ENCODE results near the gene CDH9. TPM values are rescaled to one million over a fixed set of nuclear protein-coding genes. Genes with fewer than 3 reads are reported as not detected.

Gene CDH9, protein sequence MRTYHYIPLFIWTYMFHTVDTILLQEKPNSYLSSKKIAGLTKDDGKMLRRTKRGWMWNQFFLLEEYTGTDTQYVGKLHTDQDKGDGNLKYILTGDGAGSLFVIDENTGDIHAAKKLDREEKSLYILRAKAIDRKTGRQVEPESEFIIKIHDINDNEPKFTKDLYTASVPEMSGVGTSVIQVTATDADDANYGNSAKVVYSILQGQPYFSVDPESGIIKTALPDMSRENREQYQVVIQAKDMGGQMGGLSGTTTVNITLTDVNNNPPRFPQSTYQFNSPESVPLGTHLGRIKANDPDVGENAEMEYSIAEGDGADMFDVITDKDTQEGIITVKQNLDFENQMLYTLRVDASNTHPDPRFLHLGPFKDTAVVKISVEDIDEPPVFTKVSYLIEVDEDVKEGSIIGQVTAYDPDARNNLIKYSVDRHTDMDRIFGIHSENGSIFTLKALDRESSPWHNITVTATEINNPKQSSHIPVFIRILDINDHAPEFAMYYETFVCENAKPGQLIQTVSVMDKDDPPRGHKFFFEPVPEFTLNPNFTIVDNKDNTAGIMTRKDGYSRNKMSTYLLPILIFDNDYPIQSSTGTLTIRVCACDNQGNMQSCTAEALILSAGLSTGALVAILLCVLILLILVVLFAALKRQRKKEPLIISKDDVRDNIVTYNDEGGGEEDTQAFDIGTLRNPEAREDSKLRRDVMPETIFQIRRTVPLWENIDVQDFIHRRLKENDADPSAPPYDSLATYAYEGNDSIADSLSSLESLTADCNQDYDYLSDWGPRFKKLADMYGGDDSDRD
- polyA plus RNA-seq (2012; ENCODE audit: insufficient read depth, insufficient read length): not detected

DNA sequence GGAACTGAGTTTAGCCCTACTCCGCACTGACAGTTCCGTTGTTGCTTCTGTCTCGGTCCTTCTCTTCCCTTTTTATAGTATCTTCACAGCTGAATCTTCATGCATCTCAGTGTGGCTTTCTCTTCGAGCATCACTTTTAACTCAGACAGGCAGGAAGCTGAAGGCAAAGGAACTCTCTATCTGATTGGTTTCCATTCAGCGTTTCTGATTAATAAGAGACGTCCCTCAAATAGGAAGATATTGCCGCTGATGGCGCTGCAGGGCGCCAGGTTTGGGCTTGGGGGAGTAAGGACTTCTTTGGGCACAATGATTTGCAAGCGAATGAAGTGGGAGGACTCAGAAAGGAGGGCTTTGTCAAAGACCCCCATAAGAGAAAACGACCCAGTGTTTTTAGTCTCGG, at the start of gene CDH9:
CDH9 (minus strand) TSS at position 111 of the 400 bp plus-strand sequence. CDS start 50,253 bp downstream, outside the sequence.
- no peak within 1 kb of the TSS for H3K4me3 ChIP-seq (ENCODE audit: low read length)
- no peak for DNase-seq (ENCODE audit: low read depth, low spot score)

DNA sequence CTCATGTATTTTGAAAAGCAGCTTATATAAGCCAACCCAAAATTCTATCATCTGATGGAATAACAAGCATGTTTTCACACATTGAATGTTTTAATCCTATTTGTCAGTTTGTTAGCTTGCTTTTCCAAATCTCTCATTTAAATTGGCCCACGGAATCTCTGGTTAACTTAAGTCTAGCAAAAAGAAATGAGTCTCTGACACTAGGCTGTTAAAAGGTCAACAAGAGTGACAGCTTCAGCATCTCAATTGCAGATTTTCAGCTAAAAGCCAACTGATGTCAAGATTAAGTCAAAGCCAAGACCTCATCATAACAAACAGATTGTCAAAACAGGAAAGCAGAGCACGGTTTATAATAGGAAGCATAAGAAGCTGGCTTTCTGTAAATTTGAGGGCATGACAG, 49.4 kb upstream of the CDH9 start:
- no peak overlapping the region for H3K4me3 ChIP-seq (ENCODE audit: low read length)
- no peak for DNase-seq (ENCODE audit: low read depth, low spot score)

DNA sequence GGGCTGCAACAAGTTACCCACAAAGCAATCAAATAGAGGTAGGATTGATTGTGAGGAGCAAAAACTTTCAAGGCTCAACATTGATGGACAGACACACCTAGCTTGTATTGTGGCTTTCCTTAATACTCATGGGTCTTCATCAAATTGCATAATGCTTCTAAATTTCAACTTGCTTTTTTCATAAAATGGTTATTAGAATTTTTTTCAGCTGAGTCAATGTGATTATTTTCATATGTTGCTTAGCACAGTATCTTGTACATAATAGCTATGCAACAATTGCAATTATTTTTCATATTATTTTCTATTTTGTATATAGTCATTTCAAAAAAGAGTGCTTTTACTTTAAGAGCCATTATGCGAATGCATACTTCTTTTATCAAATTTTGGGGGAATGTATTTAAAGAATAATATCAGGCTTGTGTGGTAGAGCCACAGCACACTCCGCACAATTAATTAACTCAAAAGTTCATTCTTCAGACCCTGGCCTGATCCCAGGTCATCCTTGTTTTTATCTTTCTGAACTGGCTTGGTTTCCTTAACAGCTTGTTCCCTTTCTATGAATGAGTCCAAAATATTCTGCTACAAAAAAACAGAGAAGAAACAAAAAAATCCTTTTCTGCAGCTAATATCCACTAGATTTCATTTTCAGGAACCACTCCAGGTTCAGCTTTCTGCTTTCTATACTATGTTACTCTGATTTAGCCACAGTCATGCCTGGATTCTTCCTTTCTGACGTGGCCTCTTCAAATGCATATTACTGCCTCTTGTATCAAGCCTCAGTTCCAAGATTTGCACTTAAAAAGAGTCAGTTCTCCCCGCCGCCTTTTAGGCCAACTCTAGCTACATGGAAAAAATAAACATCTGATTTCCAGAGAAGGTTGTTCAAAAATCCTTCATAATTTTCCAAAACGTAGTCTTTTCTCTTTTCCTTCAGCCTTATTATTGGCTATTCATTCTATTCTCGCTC, 45.3 kb upstream of the CDH9 start:
- no peak for DNase-seq (ENCODE audit: low read depth, low spot score)
- no peak overlapping the region for H3K4me3 ChIP-seq (ENCODE audit: low read length)

DNA sequence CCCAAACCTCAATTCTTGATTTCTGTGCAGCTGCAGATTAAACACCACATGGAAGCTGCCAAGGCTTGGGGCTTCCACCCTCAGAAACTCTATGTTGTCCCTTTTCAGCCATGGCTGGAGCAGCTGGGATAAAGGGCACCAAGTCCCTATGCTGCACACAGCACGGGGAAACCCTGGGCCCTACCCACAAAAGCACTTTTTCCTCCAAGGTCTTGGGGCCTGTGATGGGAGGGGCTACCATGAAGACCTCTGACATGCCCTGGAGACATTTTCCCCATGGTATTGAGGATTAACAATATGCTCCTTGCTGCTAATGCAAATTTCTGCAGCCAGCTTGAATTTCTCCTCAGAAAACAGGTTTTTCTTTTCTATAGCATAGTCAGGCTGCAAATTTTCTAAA, 41.8 kb upstream of the CDH9 start:
- DNase-seq (ENCODE audit: low read depth, low spot score): no peak
- no peak overlapping the region for H3K4me3 ChIP-seq (ENCODE audit: low read length)

DNA sequence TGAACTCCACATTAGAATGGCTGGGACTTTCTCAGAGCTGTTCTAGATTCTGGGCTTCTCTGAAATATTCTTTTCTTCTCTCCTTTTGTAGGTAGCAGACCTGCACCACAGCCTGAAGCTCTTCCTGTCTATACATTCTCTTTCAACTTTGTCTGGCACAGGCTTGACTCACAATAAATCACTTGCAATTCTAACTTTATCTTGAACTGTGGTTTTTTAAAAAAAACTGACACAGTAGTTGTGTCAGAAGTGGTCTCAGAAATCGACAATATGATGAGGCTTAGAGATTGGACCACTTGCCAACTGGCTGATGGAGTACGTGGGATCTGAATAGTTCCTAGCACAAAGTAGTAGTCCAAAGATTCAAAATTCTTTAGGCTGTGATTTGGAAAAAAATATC, 24.1 kb upstream of the CDH9 start:
- peak; percentile 22 for DNase-seq (ENCODE audit: low read depth, low spot score)
- H3K4me3 ChIP-seq (ENCODE audit: low read length): no peak overlapping the region

DNA sequence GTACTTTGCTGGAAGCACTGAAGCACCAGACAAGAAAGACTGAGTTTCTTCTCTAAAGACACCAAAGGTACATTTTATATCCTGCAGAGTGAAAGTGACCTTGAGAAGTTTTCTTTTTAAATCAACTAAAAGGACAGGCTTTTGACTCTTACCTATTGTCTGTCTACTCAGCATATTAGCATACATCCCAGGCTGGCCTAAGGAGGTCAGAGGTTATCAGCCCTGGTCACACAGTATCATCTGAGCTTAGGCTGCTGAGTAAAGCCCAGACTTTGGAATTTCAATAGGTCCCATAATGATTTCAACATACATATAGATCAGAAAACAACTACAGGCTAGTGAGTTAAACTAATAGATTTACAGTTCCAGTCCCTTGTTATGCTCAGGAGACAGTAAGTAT, 10.1 kb upstream of the CDH9 start:
- DNase-seq (ENCODE audit: low read depth, low spot score): no peak
- H3K4me3 ChIP-seq (ENCODE audit: low read length): no peak overlapping the region

DNA sequence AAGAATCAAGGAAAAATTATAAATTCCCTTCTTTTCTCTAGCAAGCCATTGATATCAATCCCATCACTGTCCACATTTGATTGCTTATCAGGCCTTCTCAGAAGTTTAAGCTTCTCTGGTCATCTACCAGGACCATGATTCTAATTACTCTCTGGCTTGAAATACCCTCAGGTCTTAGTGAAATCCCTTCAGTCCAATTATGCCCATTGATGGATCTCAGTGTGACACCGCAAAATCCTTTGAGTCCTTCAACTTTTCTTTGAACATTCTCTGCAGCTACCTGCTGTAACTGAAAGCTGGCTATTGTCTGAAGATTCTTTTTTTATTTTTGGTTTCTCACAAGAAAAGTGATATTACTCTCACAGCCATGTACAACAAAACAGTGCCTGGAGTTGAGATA, 3.0 kb upstream of the CDH9 start:
- DNase-seq (ENCODE audit: low read depth, low spot score): no peak
- H3K4me3 ChIP-seq (ENCODE audit: low read length): no peak overlapping the region

DNA sequence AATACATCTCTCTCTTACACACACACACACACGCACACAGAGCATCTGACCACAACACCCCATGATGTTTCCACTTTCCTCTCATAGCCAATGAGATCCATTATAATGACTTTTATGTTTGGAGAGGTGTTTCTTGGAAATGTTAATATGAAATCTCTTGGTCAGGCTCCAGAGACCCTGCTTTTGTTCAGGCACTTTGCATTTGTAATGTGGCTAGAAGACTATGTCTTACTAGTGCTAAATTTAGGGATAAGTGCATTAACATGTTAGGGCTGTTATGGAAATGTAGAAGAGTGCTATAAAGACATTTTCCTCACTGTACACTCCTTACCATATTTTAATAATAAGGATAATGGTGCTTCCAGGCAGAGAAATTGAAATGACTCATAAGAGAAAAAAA, 3.8 kb downstream of the CDH9 start:
- DNase-seq (ENCODE audit: low read depth, low spot score): no peak
- no peak overlapping the region for H3K4me3 ChIP-seq (ENCODE audit: low read length)

DNA sequence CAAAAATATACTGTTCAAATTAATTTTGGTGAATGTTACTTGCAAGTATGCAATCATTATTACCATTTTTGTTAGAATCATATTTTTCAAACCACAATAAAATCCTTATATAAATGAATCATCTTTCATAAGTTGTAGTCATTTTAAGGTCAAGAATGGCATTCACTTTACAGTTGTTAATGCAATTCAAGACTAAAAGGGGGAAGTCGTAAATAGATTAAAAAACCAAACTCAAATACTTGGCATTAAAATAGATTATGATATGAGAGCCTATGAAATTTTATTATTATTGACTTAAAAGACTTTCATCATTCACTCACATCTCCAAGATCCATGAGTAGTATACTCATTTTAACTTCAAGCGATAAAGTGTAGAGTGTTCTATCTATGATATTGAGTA, 11.6 kb downstream of the CDH9 start:
- DNase-seq (ENCODE audit: low read depth, low spot score): no peak
- H3K4me3 ChIP-seq (ENCODE audit: low read length): no peak overlapping the region

DNA sequence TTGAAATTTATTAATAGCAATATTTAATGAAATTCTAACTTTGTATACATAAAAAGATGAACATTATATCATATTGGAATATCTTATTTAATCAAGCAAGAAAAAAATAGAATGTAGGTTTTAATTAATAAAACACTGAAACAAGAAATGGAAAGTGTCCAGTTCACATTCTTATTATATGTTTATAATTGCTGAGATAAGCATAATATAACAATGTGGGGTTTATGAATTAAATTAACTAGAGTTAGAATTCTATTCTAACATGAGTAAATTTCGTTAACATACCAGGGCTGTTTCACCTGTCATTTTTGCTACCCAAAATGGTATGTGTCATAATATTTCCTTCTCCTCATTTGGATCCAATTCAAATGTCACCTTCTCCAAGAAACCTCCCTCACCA, 12.3 kb downstream of the CDH9 start:
- no peak for DNase-seq (ENCODE audit: low read depth, low spot score)
- H3K4me3 ChIP-seq (ENCODE audit: low read length): no peak overlapping the region

DNA sequence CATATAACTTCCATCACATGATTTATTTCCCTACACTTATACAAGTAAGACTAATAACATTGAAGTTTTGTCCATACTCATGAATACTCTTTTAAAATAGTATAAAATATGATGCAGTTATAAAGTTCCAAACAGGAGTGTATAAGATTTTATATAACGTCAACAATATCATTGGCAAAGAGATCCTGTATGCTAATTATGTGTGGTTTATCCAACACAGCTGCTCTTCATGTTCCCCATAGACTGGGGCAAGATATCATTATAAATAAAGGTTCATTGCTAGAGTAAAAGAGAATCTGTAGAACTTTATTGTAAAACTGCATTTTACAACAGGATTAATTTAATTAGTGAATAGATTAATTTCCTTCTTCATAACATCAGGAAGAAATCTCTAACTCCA, 16.9 kb downstream of the CDH9 start:
- DNase-seq (ENCODE audit: low read depth, low spot score): no peak
- H3K4me3 ChIP-seq (ENCODE audit: low read length): no peak overlapping the region

DNA sequence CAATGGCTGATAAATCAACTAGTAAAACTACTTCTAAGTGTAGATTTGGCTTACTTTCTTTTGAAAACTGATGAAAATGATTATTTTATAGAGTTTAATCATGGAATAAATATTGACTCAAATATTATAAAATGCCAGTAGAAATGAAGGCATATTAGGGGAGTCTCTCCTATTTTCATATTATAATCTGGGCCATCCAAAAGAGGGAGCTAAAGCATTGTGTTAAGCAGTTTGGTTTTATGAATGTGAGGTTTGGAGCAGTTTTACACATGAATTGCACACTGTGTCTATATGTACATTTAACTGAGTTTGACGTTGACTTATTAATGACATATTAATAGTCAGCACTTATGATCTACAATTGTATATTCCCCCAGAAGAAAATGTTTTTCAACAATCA, 17.4 kb downstream of the CDH9 start:
- no peak overlapping the region for H3K4me3 ChIP-seq (ENCODE audit: low read length)
- DNase-seq (ENCODE audit: low read depth, low spot score): no peak

DNA sequence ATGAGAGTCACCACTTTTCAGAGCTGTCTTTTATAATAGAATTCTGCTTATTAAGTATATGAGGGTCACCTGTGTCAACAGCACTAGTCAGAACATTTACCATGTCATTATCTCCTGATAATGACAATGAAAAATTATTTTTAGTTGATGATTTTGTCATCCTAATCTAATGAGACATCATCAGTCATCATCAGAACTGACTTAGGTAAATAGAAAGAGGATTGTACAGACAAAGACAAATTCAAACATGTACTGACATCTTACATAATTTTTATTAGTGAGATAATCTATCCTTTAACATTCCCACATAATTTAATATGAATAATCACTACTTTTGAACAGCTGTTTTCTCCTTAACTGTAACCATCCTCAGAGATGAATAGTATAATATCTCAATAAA, 22.6 kb downstream of the CDH9 start:
- no peak overlapping the region for H3K4me3 ChIP-seq (ENCODE audit: low read length)
- DNase-seq (ENCODE audit: low read depth, low spot score): no peak

DNA sequence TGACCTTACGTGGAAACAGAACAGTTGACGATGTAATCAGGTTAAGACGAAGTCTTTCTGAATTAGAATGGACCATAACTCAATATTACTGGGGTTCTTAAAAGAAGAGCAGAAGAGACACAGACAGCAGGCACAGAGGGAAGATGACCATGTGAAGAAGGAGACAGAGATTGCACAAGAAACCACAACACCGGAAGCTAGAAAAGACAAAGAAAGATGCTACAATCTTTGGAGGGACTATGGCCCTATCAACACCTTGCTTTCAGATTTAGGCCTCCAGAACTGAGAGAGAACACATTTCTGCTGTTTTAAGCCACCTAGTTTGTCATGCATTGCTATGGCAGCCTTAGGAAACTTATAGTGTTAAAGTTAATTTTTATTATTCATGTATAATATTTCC, 27.1 kb downstream of the CDH9 start:
- H3K4me3 ChIP-seq (ENCODE audit: low read length): no peak overlapping the region
- no peak for DNase-seq (ENCODE audit: low read depth, low spot score)

DNA sequence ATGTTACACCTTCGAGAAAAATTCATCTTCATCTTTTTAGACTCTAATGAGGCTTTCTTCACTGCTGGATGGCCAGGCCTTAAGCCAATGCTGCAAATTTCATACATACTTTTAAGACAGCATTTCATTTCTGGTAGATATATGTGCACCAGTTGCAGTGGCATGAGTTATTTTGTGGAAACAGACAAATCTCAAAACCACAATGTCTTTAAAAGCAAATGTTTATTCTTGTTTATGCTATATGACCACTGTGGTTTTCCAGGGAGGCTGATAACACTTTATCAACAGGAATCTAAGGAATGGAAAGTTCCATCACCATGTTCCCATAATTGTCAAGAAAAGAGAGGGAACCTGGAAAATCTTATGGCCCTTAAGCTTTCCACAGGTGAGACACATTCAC, 27.7 kb downstream of the CDH9 start:
- DNase-seq (ENCODE audit: low read depth, low spot score): no peak
- H3K4me3 ChIP-seq (ENCODE audit: low read length): no peak overlapping the region

DNA sequence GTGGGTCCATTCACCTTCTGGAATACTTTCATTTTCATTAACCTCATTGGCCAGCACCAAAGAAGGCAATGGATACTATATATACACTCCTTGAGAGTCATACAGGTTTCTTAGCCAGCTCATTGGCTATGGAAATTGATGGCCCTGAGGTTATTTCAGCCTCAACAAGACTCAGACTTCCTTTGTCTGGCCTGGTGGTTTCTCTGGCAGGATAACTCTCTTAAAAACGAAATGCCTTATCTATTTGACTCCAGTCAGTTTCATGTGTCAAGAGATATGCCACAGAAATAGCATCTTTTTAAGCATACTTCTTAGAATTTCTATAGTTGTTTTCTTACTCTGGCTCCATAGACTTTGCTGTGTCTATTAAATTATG, 28.9 kb downstream of the CDH9 start:
- DNase-seq (ENCODE audit: low read depth, low spot score): no peak
- no peak overlapping the region for H3K4me3 ChIP-seq (ENCODE audit: low read length)

DNA sequence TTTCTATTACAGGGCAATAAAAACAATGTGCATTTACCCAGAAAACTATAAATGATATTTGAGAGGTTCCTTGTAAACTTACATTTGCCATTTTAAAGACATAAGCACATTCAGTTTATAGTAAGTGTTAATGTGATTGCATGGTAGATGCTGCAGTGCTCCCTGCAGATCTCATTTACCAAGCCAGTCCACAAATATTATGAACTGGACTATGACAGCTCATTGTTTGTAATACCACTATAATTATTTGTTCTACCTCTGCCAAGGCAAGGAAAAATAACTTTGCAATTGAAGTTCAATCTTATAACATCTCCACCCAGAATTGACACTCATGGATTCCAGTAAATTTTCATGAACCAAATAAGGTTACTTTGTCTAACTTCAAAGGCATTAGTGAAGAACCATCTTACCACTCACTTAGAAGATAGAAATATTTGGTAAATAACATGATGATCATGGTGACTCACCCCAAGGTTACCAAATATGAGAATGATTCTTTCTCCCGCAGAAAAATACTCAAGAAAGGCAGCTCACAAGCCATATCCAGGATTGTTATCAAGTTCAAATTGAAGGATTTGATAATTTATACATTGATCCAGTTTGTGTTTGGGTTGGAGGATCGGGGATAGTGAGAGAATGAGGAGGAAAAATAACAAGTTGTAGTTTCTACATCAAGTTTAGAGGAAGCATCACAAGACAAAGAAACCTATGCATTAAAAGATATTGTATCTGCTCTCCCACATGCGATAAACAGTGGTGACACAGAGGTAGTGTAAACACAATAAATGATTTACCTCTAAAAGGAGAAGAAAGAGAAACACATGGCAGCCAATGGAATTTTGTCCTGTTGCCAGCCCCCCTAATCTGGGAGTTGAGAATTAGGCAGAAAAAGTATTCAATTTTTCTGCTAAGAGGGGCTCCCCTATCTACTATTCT, 29.5 kb downstream of the CDH9 start:
- H3K4me3 ChIP-seq (ENCODE audit: low read length): no peak overlapping the region
- DNase-seq (ENCODE audit: low read depth, low spot score): no peak

DNA sequence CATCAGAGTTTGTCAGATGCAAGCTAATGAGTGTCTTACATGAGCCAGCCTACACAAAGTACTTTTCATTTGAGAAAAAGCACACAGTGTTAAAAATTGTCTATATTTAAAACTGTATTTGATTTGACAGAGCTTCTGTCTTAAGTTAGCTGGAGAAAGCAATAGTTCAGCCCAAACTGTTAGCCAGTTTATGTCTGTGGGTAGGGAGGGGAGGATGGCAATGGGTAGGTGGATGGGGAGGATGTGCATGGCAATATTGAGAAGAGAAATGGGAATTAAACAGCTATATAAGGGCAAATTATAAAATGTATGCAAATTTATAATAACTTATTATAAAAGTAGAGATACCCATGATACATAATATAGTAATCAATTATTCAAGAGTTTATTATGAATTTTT, 31.3 kb downstream of the CDH9 start:
- DNase-seq (ENCODE audit: low read depth, low spot score): no peak
- no peak overlapping the region for H3K4me3 ChIP-seq (ENCODE audit: low read length)

DNA sequence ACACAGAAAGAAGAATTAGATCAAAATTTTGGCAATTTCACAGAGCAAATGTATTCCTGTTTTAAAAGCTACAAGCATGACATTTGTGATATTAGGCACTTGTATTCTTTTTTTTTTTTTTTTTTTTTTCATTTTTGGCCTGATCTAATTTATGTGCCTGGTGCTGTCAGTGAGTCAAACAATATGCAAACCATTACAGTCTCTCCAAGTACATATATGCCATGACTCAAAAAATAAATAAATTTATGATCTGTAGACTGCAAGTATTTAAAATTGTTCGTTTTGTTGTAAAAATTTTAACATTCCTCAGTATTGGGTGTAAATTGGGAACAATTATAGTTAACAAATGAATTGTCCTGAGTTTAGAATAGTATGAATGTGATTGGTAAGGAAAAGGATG, 51.4 kb downstream of the CDH9 start:
- no peak for DNase-seq (ENCODE audit: low read depth, low spot score)
- no peak overlapping the region for H3K4me3 ChIP-seq (ENCODE audit: low read length)
